Astrocyte of the spinal cord (primary cell): ENCODE measurements around the gene ORC3.

Source experiments
- DNase-seq: peaks from one replicate; pipeline ENCODE4 v3.0.0; 2011; ENCODE audit warnings: low read depth, low spot score
- H3K4me3 ChIP-seq: 2 replicates; pipeline ENCODE4 v1.5.1; 2011; ENCODE audit warnings: low read depth, mild to moderate bottlenecking, low read length, moderate library complexity
- CTCF ChIP-seq: IDR thresholded peaks from 2 replicates; pipeline ENCODE4 v1.5.1; 2012; ENCODE audit warnings: low read depth, mild to moderate bottlenecking, low read length, inconsistent platforms
- in situ Hi-C: cut with HindIII; loops from 2 replicates; pipeline ENCODE4 v1.10.0; 2017; ENCODE audit warnings: low sequenced_read_pairs

ORC3 gene

GRCh38 chr6:87572883-87573282, 17.1 kb upstream of the ORC3 start:
- TF ChIP-seq CTCF: no peak
- H3K4me3 ChIP-seq: no peak overlapping the region
- in situ Hi-C loops: no loop called here
- DNase-seq: no peak

- DNase-seq: no peak
- in situ Hi-C loops: no loop called here
- no peak overlapping the region for H3K4me3 ChIP-seq
- no peak for TF ChIP-seq CTCF
These were observed 16.5 kb upstream of the ORC3 start for GRCh38 chr6:87573307-87574024.

- no peak for DNase-seq
These were observed 15.6 kb upstream of the ORC3 start for GRCh38 chr6:87574237-87574804.

GRCh38 chr6:87575423-87575822, 14.5 kb upstream of the ORC3 start:
- TF ChIP-seq CTCF: no peak
- DNase-seq: no peak
- H3K4me3 ChIP-seq: no peak overlapping the region
- in situ Hi-C loops: no loop called here

More at GRCh38 chr6:87574237-87574804, 15.6 kb upstream of the ORC3 start:
- no peak overlapping the region for H3K4me3 ChIP-seq
- in situ Hi-C loops: no loop called here
- TF ChIP-seq CTCF: no peak

- in situ Hi-C loops: no loop called here
- no peak overlapping the region for H3K4me3 ChIP-seq
- no peak for TF ChIP-seq CTCF
- DNase-seq: no peak
These were observed 6.1 kb upstream of the ORC3 start for GRCh38 chr6:87583822-87584221.

GRCh38 chr6:87586371-87587077, 3.4 kb upstream of the ORC3 start:
- DNase-seq: no peak
- H3K4me3 ChIP-seq: no peak overlapping the region
- no peak for TF ChIP-seq CTCF
- in situ Hi-C loops: no loop called here
